Caco-2 (cell line): ENCODE data around the gene ATXN1. TPM values are rescaled to one million over a fixed set of nuclear protein-coding genes. Genes with fewer than 3 reads are reported as not detected.

Experiments
- BruUV-seq: library from RNA; stranded (reverse); fragments of 400-500 nt; replicated peaks from 2 replicates; lab custom pipeline; 2021; lab: Mats Ljungman, UMichigan
- CTCF ChIA-PET: fragments of 300-600 bp; sonication (Branson Sonifier 250); formaldehyde crosslinking; loops from one replicate; lab custom pipeline; 2022; ENCODE audit warnings: antibody characterized with exemption; lab: Charles Lee
- POLR2A ChIA-PET: fragments of 300-600 bp; sonication (Branson Sonifier 250); formaldehyde crosslinking; loops from one replicate; lab custom pipeline; 2022; ENCODE audit warnings: antibody characterized with exemption; lab: Charles Lee
- DNase-seq, 2 experiments: peaks; one replicate each; pipeline versions ENCODE4 v3.0.0 to v3.0.0-alpha.2; 2020 to 2022
- H3K27me3 ChIP-seq: replicated peaks from 2 replicates; pipeline ENCODE4 v1.6.0; 2011; ENCODE audit warnings: low read length; ENCODE audit not compliant: control insufficient read depth, insufficient read depth
- H3K36me3 ChIP-seq: 2 replicates; pipeline ENCODE4 v1.5.1; 2011; ENCODE audit warnings: low read length; ENCODE audit not compliant: control insufficient read depth, insufficient read depth
- H3K4me1 ChIP-seq: fragments of 250-450 bp; sonication (Bioruptor Pico); 2 replicates; pipeline ENCODE4 v1.5.1; 2020; ENCODE audit warnings: mild to moderate bottlenecking
- H3K4me3 ChIP-seq: 2 replicates; pipeline ENCODE4 v1.5.1; 2011; ENCODE audit warnings: low read depth, mild to moderate bottlenecking, control low read depth, low read length
- H3K9me3 ChIP-seq: fragments of 250-450 bp; sonication (Bioruptor Pico); 2 replicates; pipeline ENCODE4 v1.5.1; 2020; ENCODE audit warnings: mild to moderate bottlenecking, moderate library complexity
- H3K27ac Mint-ChIP-seq: one replicate; pipeline ENCODE4 v1.8.0; 2022; ENCODE audit warnings: mixed read lengths; ENCODE audit not compliant: unreplicated experiment
- H3K27me3 Mint-ChIP-seq: one replicate; pipeline ENCODE4 v1.8.0; 2022; ENCODE audit warnings: mixed read lengths; ENCODE audit not compliant: insufficient read depth, unreplicated experiment
- H3K36me3 Mint-ChIP-seq: one replicate; pipeline ENCODE4 v1.8.0; 2022; ENCODE audit warnings: mild to moderate bottlenecking, mixed read lengths; ENCODE audit not compliant: insufficient read depth, unreplicated experiment
- H3K4me1 Mint-ChIP-seq: one replicate; pipeline ENCODE4 v1.8.0; 2022; ENCODE audit warnings: low read depth, mixed read lengths; ENCODE audit not compliant: unreplicated experiment
- H3K4me3 Mint-ChIP-seq: one replicate; pipeline ENCODE4 v1.8.0; 2022; ENCODE audit warnings: mild to moderate bottlenecking, moderate library complexity, mixed read lengths; ENCODE audit not compliant: unreplicated experiment
- H3K9me3 Mint-ChIP-seq: one replicate; pipeline ENCODE4 v1.8.0; 2022; ENCODE audit warnings: mixed read lengths; ENCODE audit not compliant: unreplicated experiment
- CTCF ChIP-seq, 2 experiments: fragments of 200-600 bp in 1 of 2; IDR thresholded peaks; 1 replicate in 1 of 2; 2 replicates in 1 of 2; pipeline versions ENCODE4 v1.5.1 to v1.8.0; 2011 to 2022; ENCODE audit warnings: antibody characterized with exemption in 1 of 2, control low read depth in 1 of 2, inconsistent platforms in 1 of 2, low read depth in 1 of 2, low read length in 1 of 2, mild to moderate bottlenecking in 1 of 2, moderate library complexity in 1 of 2; ENCODE audit not compliant: insufficient read depth in 1 of 2, severe bottlenecking in 1 of 2, unreplicated experiment in 1 of 2
- intact Hi-C: fragments of 100-400 bp; cut with micrococcal nuclease; formaldehyde crosslinking; loops from one replicate; pipeline ENCODE4 v1.10.0; 2022; ENCODE audit not compliant: unreplicated experiment
- total RNA-seq: library from RNA; stranded (reverse); gene quantifications from 2 replicates; pipeline ENCODE4 v1.2.3, GENCODE V29; 2022

The ATXN1 gene
- total RNA-seq, 1 experiment from 2014 or later = 14.2 TPM

- Mint-ChIP-seq H3K9me3 (no peaks in the 10 kb centered on the region), H3K4me1 (no peaks in the 10 kb centered on the region), H3K4me3 (no peak overlapping the region), H3K27me3 (no peaks in the 10 kb centered on the region), H3K36me3 (no peaks in the 10 kb centered on the region), H3K27ac (no peak overlapping the region)
- Histone ChIP-seq H3K36me3 (no peaks in the 10 kb centered on the region), H3K4me3 (no peak overlapping the region), H3K4me1 (no peaks in the 10 kb centered on the region), H3K9me3 (no peaks in the 10 kb centered on the region), H3K27me3 (no peaks in the 10 kb centered on the region)
- intact Hi-C loops = no loop called here
- TF ChIP-seq CTCF (IDR thresholded peaks at IDR 0.05; ENCODE audit: insufficient read depth in 1 of 2, low read depth in 1 of 2, low read length in 1 of 2, severe bottlenecking in 1 of 2, unreplicated experiment in 1 of 2) = no peak
- POLR2A ChIA-PET = no interaction called here
- CTCF ChIA-PET = no interaction called here
- no TSS peak for BruUV-seq
- DNase-seq = no peak
Measured at GRCh38 chr6:16546861-16547260, 214.4 kb downstream of the ATXN1 start.

- Histone ChIP-seq H3K9me3 (no peaks in the 10 kb centered on the region), H3K27me3 (no peaks in the 10 kb centered on the region), H3K36me3 (no peaks in the 10 kb centered on the region), H3K4me3 (no peak overlapping the region), H3K4me1 (no peaks in the 10 kb centered on the region)
- ChIA-PET CTCF (no interaction called here), POLR2A (no interaction called here)
- DNase-seq = no peak
- BruUV-seq = no TSS peak
- H3K27me3 Mint-ChIP-seq = no peaks in the 10 kb centered on the region
- intact Hi-C loops = no loop called here
- no peak overlapping the region for H3K27ac Mint-ChIP-seq
- no peaks in the 10 kb centered on the region for H3K4me1 Mint-ChIP-seq
- no peaks in the 10 kb centered on the region for H3K36me3 Mint-ChIP-seq
- H3K9me3 Mint-ChIP-seq = no peaks in the 10 kb centered on the region
- H3K4me3 Mint-ChIP-seq = no peak overlapping the region
- TF ChIP-seq CTCF (IDR thresholded peaks at IDR 0.05; ENCODE audit: insufficient read depth in 1 of 2, low read depth in 1 of 2, low read length in 1 of 2, severe bottlenecking in 1 of 2, unreplicated experiment in 1 of 2) = no peak
Measured at GRCh38 chr6:16545382-16545781, 215.9 kb downstream of the ATXN1 start.

- ChIA-PET CTCF (no interaction called here), POLR2A (no interaction called here)
- H3K27me3 ChIP-seq = no peaks in the 10 kb centered on the region
- intact Hi-C loops = no loop called here
- Mint-ChIP-seq H3K9me3 (no peaks in the 10 kb centered on the region), H3K4me3 (no peak overlapping the region), H3K27me3 (no peaks in the 10 kb centered on the region), H3K36me3 (no peaks in the 10 kb centered on the region), H3K4me1 (no peaks in the 10 kb centered on the region), H3K27ac (no peak overlapping the region)
- TF ChIP-seq CTCF (IDR thresholded peaks at IDR 0.05; ENCODE audit: insufficient read depth in 1 of 2, low read depth in 1 of 2, low read length in 1 of 2, severe bottlenecking in 1 of 2, unreplicated experiment in 1 of 2) = no peak
- H3K4me1 ChIP-seq = no peaks in the 10 kb centered on the region
- no peaks in the 10 kb centered on the region for H3K9me3 ChIP-seq
- DNase-seq = no peak
- no peaks in the 10 kb centered on the region for H3K36me3 ChIP-seq
- no TSS peak for BruUV-seq
- no peak overlapping the region for H3K4me3 ChIP-seq
Measured at GRCh38 chr6:16544521-16544920, 216.7 kb downstream of the ATXN1 start.
